ENCODE measurements around the gene PALD1.

The PALD1 gene

GRCh38 chr10:70567603-70568002 lies 89.0 kb downstream of the PALD1 start:
- H3K4me3 ChIP-seq (ENCODE audit: low read depth, low read length): no peak overlapping the region
- in situ Hi-C loops (cut with HindIII; ENCODE audit: low pct_ligation_motif_present, low sequenced_read_pairs): loop anchor here (25.0 kb wide), 2 partner anchors 95 to 195 kb away; partner anchors contain the start of gene ADAMTS14
- H3K27ac ChIP-seq: no peak overlapping the region
- no peak for DNase-seq
- H3K36me3 ChIP-seq (replicated peaks): no peaks in the 10 kb centered on the region
- TF ChIP-seq CTCF (IDR thresholded peaks at IDR 0.05; ENCODE audit: low read depth, low read length, missing control alignments): no peak
- H3K27me3 ChIP-seq (replicated peaks): no peaks in the 10 kb centered on the region

- H3K36me3 ChIP-seq (replicated peaks): no peaks in the 10 kb centered on the region
- TF ChIP-seq CTCF (IDR thresholded peaks at IDR 0.05; ENCODE audit: low read depth, low read length, missing control alignments): no peak
- no peak overlapping the region for H3K27ac ChIP-seq
- in situ Hi-C loops (cut with HindIII; ENCODE audit: low pct_ligation_motif_present, low sequenced_read_pairs): loop anchor here (25.0 kb wide), 2 partner anchors 94 to 194 kb away; partner anchors contain the start of gene ADAMTS14
- DNase-seq: no peak
- H3K4me3 ChIP-seq (ENCODE audit: low read depth, low read length): no peak overlapping the region
- H3K27me3 ChIP-seq (replicated peaks): no peaks in the 10 kb centered on the region
Observed at GRCh38 chr10:70568113-70568512, 89.5 kb downstream of the PALD1 start.

- Histone ChIP-seq H3K27ac (no peak overlapping the region), H3K36me3 (replicated peaks) (no peaks in the 10 kb centered on the region), H3K27me3 (replicated peaks) (no peaks in the 10 kb centered on the region), H3K4me3 (ENCODE audit: low read depth, low read length) (no peak overlapping the region)
- no peak for DNase-seq
- TF ChIP-seq CTCF (IDR thresholded peaks at IDR 0.05; ENCODE audit: low read depth, low read length, missing control alignments): no peak
- in situ Hi-C loops (cut with HindIII; ENCODE audit: low pct_ligation_motif_present, low sequenced_read_pairs): loop anchor here (25.0 kb wide), 2 partner anchors 93 to 193 kb away; partner anchors contain the start of gene ADAMTS14
Observed at GRCh38 chr10:70568781-70569495, 90.4 kb downstream of the PALD1 start.

- in situ Hi-C loops (cut with HindIII; ENCODE audit: low pct_ligation_motif_present, low sequenced_read_pairs): loop anchor here (25.0 kb wide), 2 partner anchors 91 to 191 kb away; partner anchors contain the start of gene ADAMTS14
- DNase-seq: no peak
- Histone ChIP-seq H3K36me3 (replicated peaks) (no peaks in the 10 kb centered on the region), H3K4me3 (ENCODE audit: low read depth, low read length) (no peak overlapping the region), H3K27ac (no peak overlapping the region), H3K27me3 (replicated peaks) (no peaks in the 10 kb centered on the region)
- TF ChIP-seq CTCF (IDR thresholded peaks at IDR 0.05; ENCODE audit: low read depth, low read length, missing control alignments): no peak
Observed at GRCh38 chr10:70571236-70571635, 92.7 kb downstream of the PALD1 start.

- no peaks in the 10 kb centered on the region for H3K27me3 ChIP-seq (replicated peaks)
- no peak for TF ChIP-seq CTCF (IDR thresholded peaks at IDR 0.05; ENCODE audit: low read depth, low read length, missing control alignments)
- no peak for DNase-seq
- no peaks in the 10 kb centered on the region for H3K36me3 ChIP-seq (replicated peaks)
- H3K4me3 ChIP-seq (ENCODE audit: low read depth, low read length): no peak overlapping the region
- no peak overlapping the region for H3K27ac ChIP-seq
- in situ Hi-C loops (cut with HindIII; ENCODE audit: low pct_ligation_motif_present, low sequenced_read_pairs): loop anchor here (25.0 kb wide), 2 partner anchors 90 to 190 kb away; partner anchors contain the start of gene ADAMTS14
Observed at GRCh38 chr10:70571636-70572439, 93.3 kb downstream of the PALD1 start.

Measured in brain microvascular endothelial cell (primary cell).